HEK293 (cell line): ENCODE data around the gene HERC5.

Experiments
- CTCF ChIA-PET: fragments of 350-600 bp; formaldehyde crosslinking; extraction: SDS; loops from one replicate; lab custom pipeline; 2021; ENCODE audit warnings: antibody characterized with exemption; lab: Yijun Ruan, JAX
- POLR2A ChIA-PET: fragments of 300-600 bp; formaldehyde crosslinking; extraction: SDS; loops from one replicate; lab custom pipeline; 2020; ENCODE audit warnings: antibody characterized with exemption, inconsistent platforms; lab: Yijun Ruan, JAX
- H3K27ac ChIP-seq: fragments of 200-500 bp; sonication (Bioruptor generic); 2 replicates; pipeline ENCODE4 v1.5.1; 2014; ENCODE audit warnings: low read depth, low read length, control low read depth, inconsistent platforms; ENCODE audit errors: extremely low read depth
- H3K36me3 ChIP-seq, 2 experiments: fragments of 200-500 bp in 1 of 2; sonication (Bioruptor generic) in 1 of 2; 1 replicate in 1 of 2; 2 replicates in 1 of 2; pipeline ENCODE4 v1.5.1; 2014 to 2017; ENCODE audit warnings: inconsistent platforms in 2 of 2, low read length in 2 of 2; ENCODE audit not compliant: control insufficient read depth in 2 of 2, insufficient read depth in 1 of 2
- H3K4me1 ChIP-seq: fragments of 200-500 bp; sonication (Bioruptor generic); 2 replicates; pipeline ENCODE4 v1.5.1; 2014; ENCODE audit warnings: mild to moderate bottlenecking, low read length, inconsistent platforms; ENCODE audit not compliant: control insufficient read depth, insufficient read depth
- H3K4me3 ChIP-seq: 2 replicates; pipeline ENCODE4 v1.5.1; 2011; ENCODE audit warnings: low read depth, mild to moderate bottlenecking, control low read depth, low read length, moderate library complexity
- H3K9me3 ChIP-seq: fragments of 200-500 bp; sonication (Bioruptor generic); 2 replicates; pipeline ENCODE4 v1.5.1; 2014; ENCODE audit warnings: low read depth, low read length, inconsistent platforms; ENCODE audit not compliant: control insufficient read depth, insufficient read depth
- HOXC10 ChIP-seq: sonication (generic); formaldehyde crosslinking; IDR thresholded peaks from 2 replicates; pipeline ENCODE4 v1.8.1; 2023; ENCODE audit warnings: mild to moderate bottlenecking, missing genetic modification reagents
- KLF1 ChIP-seq: fragments of 450-650 bp; formaldehyde crosslinking; IDR thresholded peaks from 2 replicates; pipeline ENCODE4 v1.5.1; 2016; ENCODE audit warnings: missing biosample characterization, missing genetic modification characterization
- ZBTB49 ChIP-seq: fragments of 450-650 bp; formaldehyde crosslinking; IDR thresholded peaks from 2 replicates; pipeline ENCODE4 v1.5.1; 2016; ENCODE audit warnings: missing biosample characterization, missing genetic modification characterization, low read depth
- ZBTB6 ChIP-seq: fragments of 450-650 bp; formaldehyde crosslinking; IDR thresholded peaks from 2 replicates; pipeline ENCODE4 v1.5.1; 2017; ENCODE audit warnings: missing biosample characterization, missing genetic modification characterization
- ZBTB7A ChIP-seq: fragments of 450-650 bp; formaldehyde crosslinking; IDR thresholded peaks from 2 replicates; pipeline ENCODE4 v1.5.1; 2016; ENCODE audit warnings: low read depth, missing biosample characterization, missing genetic modification characterization
- ZFHX2 ChIP-seq: fragments of 450-650 bp; formaldehyde crosslinking; conservative IDR thresholded peaks from 2 replicates; pipeline ENCODE4 v1.5.1; 2016; ENCODE audit warnings: missing biosample characterization, missing genetic modification characterization
- ZIC2 ChIP-seq: fragments of 450-650 bp; formaldehyde crosslinking; IDR thresholded peaks from 2 replicates; pipeline ENCODE4 v1.5.1; 2016; ENCODE audit warnings: missing biosample characterization, missing genetic modification characterization
- ZNF16 ChIP-seq: fragments of 450-650 bp; formaldehyde crosslinking; IDR thresholded peaks from 2 replicates; pipeline ENCODE4 v1.5.1; 2016; ENCODE audit warnings: low read depth, missing biosample characterization, missing genetic modification characterization
- ZNF311 ChIP-seq: fragments of 450-650 bp; formaldehyde crosslinking; IDR thresholded peaks from 2 replicates; pipeline ENCODE4 v1.5.1; 2017; ENCODE audit warnings: missing biosample characterization, missing genetic modification characterization, borderline replicate concordance
- ZNF423 ChIP-seq: fragments of 450-650 bp; formaldehyde crosslinking; IDR thresholded peaks from 2 replicates; pipeline ENCODE4 v1.5.1; 2016; ENCODE audit warnings: missing biosample characterization, missing genetic modification characterization
- ZNF514 ChIP-seq: fragments of 450-650 bp; formaldehyde crosslinking; IDR thresholded peaks from 2 replicates; pipeline ENCODE4 v1.5.1; 2016; ENCODE audit warnings: missing biosample characterization, missing genetic modification characterization
- ZNF544 ChIP-seq: fragments of 450-650 bp; formaldehyde crosslinking; IDR thresholded peaks from 2 replicates; pipeline ENCODE4 v1.5.0; 2017; ENCODE audit warnings: missing biosample characterization, missing genetic modification characterization
- ZNF580 ChIP-seq: fragments of 450-650 bp; formaldehyde crosslinking; IDR thresholded peaks from 2 replicates; pipeline ENCODE4 v1.5.1; 2016; ENCODE audit warnings: missing biosample characterization, missing genetic modification characterization
- ZNF600 ChIP-seq: fragments of 450-650 bp; formaldehyde crosslinking; IDR thresholded peaks from 2 replicates; pipeline ENCODE4 v1.5.1; 2016; ENCODE audit warnings: missing biosample characterization, missing genetic modification characterization
- ZNF654 ChIP-seq: fragments of 450-650 bp; formaldehyde crosslinking; IDR thresholded peaks from 2 replicates; pipeline ENCODE4 v1.5.1; 2016; ENCODE audit warnings: low read depth, missing biosample characterization, missing genetic modification characterization
- ZNF677 ChIP-seq: fragments of 450-650 bp; IDR thresholded peaks from 2 replicates; pipeline ENCODE4 v1.5.0; 2018; ENCODE audit warnings: missing biosample characterization, mild to moderate bottlenecking, missing genetic modification characterization, moderate library complexity
- ZNF768 ChIP-seq: fragments of 450-650 bp; formaldehyde crosslinking; IDR thresholded peaks from 2 replicates; pipeline ENCODE4 v1.5.1; 2018; ENCODE audit warnings: missing biosample characterization, mild to moderate bottlenecking, missing genetic modification characterization
- ZSCAN23 ChIP-seq: fragments of 450-650 bp; formaldehyde crosslinking; IDR thresholded peaks from 2 replicates; pipeline ENCODE4 v1.5.1; 2016; ENCODE audit warnings: missing biosample characterization, missing genetic modification characterization
- ZSCAN4 ChIP-seq: fragments of 450-650 bp; formaldehyde crosslinking; IDR thresholded peaks from 2 replicates; pipeline ENCODE4 v1.5.1; 2017; ENCODE audit warnings: missing biosample characterization, missing genetic modification characterization
- TF ChIP-seq, protein P1 (sequence below): fragments of 450-650 bp; formaldehyde crosslinking; IDR thresholded peaks from 2 replicates; pipeline ENCODE4 v1.5.1; 2016; ENCODE audit warnings: missing biosample characterization, missing genetic modification characterization
- TF ChIP-seq, protein P2 (sequence below): fragments of 450-650 bp; formaldehyde crosslinking; IDR thresholded peaks from 2 replicates; pipeline ENCODE4 v1.5.1; 2016; ENCODE audit warnings: missing biosample characterization, missing genetic modification characterization, borderline replicate concordance
- TF ChIP-seq, protein P3 (sequence below): fragments of 450-650 bp; formaldehyde crosslinking; IDR thresholded peaks from 2 replicates; pipeline ENCODE4 v1.5.1; 2016; ENCODE audit warnings: missing biosample characterization, missing genetic modification characterization

The HERC5 gene

GRCh38 chr4:88527787-88528186 is 70.9 kb downstream of the HERC5 start (continued):
- TF ChIP-seq ZNF544 (no peak), ZNF423 (tag by site-specific recombination) (no peak), ZNF654 (no peak), ZNF677 (no peak), ZIC2 (tag by site-specific recombination) (no peak), ZNF16 (no peak)
- TF ChIP-seq, protein P1, sequence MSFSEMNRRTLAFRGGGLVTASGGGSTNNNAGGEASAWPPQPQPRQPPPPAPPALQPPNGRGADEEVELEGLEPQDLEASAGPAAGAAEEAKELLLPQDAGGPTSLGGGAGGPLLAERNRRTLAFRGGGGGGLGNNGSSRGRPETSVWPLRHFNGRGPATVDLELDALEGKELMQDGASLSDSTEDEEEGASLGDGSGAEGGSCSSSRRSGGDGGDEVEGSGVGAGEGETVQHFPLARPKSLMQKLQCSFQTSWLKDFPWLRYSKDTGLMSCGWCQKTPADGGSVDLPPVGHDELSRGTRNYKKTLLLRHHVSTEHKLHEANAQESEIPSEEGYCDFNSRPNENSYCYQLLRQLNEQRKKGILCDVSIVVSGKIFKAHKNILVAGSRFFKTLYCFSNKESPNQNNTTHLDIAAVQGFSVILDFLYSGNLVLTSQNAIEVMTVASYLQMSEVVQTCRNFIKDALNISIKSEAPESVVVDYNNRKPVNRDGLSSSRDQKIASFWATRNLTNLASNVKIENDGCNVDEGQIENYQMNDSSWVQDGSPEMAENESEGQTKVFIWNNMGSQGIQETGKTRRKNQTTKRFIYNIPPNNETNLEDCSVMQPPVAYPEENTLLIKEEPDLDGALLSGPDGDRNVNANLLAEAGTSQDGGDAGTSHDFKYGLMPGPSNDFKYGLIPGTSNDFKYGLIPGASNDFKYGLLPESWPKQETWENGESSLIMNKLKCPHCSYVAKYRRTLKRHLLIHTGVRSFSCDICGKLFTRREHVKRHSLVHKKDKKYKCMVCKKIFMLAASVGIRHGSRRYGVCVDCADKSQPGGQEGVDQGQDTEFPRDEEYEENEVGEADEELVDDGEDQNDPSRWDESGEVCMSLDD (tag by site-specific recombination): no peak
- TF ChIP-seq, protein P2, sequence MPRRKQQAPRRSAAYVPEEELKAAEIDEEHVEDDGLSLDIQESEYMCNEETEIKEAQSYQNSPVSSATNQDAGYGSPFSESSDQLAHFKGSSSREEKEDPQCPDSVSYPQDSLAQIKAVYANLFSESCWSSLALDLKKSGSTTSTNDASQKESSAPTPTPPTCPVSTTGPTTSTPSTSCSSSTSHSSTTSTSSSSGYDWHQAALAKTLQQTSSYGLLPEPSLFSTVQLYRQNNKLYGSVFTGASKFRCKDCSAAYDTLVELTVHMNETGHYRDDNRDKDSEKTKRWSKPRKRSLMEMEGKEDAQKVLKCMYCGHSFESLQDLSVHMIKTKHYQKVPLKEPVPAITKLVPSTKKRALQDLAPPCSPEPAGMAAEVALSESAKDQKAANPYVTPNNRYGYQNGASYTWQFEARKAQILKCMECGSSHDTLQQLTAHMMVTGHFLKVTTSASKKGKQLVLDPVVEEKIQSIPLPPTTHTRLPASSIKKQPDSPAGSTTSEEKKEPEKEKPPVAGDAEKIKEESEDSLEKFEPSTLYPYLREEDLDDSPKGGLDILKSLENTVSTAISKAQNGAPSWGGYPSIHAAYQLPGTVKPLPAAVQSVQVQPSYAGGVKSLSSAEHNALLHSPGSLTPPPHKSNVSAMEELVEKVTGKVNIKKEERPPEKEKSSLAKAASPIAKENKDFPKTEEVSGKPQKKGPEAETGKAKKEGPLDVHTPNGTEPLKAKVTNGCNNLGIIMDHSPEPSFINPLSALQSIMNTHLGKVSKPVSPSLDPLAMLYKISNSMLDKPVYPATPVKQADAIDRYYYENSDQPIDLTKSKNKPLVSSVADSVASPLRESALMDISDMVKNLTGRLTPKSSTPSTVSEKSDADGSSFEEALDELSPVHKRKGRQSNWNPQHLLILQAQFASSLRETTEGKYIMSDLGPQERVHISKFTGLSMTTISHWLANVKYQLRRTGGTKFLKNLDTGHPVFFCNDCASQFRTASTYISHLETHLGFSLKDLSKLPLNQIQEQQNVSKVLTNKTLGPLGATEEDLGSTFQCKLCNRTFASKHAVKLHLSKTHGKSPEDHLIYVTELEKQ (tag by site-specific recombination): no peak

DNA sequence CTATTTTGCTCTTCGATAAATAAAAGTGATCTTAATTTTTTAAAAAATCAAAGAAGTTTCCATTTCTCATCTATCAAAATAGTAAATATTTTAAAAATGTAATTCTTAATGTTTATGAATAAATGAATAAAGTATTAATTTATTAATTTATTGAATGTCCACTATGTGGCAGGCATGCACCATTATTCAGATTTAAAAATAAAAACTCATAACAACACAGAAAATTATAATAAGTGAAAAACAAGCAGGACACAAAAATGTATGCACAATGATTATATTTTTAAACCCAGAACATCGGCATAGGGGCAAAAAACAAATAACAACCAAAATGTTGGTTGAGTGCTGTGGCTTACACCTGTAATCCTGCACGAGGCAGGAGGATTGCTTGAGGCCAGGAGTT is 71.9 kb downstream of the HERC5 start:
- Histone ChIP-seq H3K9me3 (no peaks in the 10 kb centered on the region), H3K27ac (no peak overlapping the region), H3K36me3 (no peaks in the 10 kb centered on the region), H3K4me3 (no peak overlapping the region), H3K4me1 (no peaks in the 10 kb centered on the region)
- ChIA-PET POLR2A (no interaction called here), CTCF (interaction anchor here (4.0 kb wide), 1 partner anchor 11 kb away, joined by 15 read pairs; no protein-coding TSS in a partner anchor)
- no peak for TF ChIP-seq ZNF600 (tag by site-specific recombination)

GRCh38 chr4:88531549-88531948 is 74.6 kb downstream of the HERC5 start:
- ChIA-PET CTCF (interaction anchor here (0.6 to 4.0 kb wide), 3 partner anchors 8 to 1483 kb away, joined by 3 to 15 read pairs (median 4); no protein-coding TSS in a partner anchor), POLR2A (no interaction called here)
- H3K9me3 ChIP-seq: no peaks in the 10 kb centered on the region
- H3K4me3 ChIP-seq: no peak overlapping the region
- H3K36me3 ChIP-seq: no peaks in the 10 kb centered on the region
- H3K27ac ChIP-seq: no peak overlapping the region
- no peaks in the 10 kb centered on the region for H3K4me1 ChIP-seq
- TF ChIP-seq ZSCAN23 (tag by site-specific recombination): no peak
- TF ChIP-seq ZNF423 (tag by site-specific recombination): no peak
- TF ChIP-seq ZFHX2: no peak
- TF ChIP-seq, protein P3, sequence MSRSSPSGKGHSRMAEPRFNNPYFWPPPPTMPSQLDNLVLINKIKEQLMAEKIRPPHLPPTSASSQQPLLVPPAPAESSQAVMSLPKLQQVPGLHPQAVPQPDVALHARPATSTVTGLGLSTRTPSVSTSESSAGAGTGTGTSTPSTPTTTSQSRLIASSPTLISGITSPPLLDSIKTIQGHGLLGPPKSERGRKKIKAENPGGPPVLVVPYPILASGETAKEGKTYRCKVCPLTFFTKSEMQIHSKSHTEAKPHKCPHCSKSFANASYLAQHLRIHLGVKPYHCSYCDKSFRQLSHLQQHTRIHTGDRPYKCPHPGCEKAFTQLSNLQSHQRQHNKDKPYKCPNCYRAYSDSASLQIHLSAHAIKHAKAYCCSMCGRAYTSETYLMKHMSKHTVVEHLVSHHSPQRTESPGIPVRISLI (tag by site-specific recombination): no peak
- TF ChIP-seq HOXC10: no peak
- TF ChIP-seq ZNF768 (tag by site-specific recombination): no peak
- TF ChIP-seq ZBTB6 (tag by site-specific recombination): no peak
- TF ChIP-seq ZBTB49 (tag by site-specific recombination): no peak
- no peak for TF ChIP-seq ZNF580
- no peak for TF ChIP-seq ZBTB7A (tag by site-specific recombination)
- no peak for TF ChIP-seq ZSCAN4 (tag by site-specific recombination)
- no peak for TF ChIP-seq ZNF514 (tag by site-specific recombination)
- TF ChIP-seq KLF1: no peak
- TF ChIP-seq ZNF311 (tag by site-specific recombination): no peak
